ENCODE data around the gene PSMD12.
"Not testable (repeated sequence)": the region's sequence is repeated elsewhere in the genome, so short reads cannot be mapped to it uniquely, and the experiment has no call there.

Gene PSMD12

GRCh38 chr17:67312265-67312664, 54.1 kb downstream of the PSMD12 start:
- ATAC-seq: no peak
- Mint-ChIP-seq H3K4me3 (no peak overlapping the region), H3K27me3 (no peaks in the 10 kb centered on the region)

DNA sequence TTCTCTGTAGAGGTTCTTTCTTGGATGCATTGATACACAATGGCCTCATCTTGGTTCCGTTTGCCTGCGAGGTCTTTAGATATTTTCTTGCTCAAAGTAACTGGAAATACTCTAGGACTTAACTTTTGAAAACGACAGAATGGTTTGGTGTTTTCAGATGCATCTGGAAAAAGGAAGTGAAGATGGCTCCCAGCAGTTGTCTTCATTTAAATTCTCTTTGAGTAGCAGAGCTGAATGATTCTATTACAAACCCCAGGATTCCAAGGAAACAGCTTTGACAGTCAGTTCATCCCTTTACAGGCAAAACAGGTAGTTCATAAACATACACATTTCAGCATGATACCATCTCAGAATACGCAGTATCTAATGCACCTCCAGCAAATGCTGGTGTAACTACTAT, 54.8 kb downstream of the PSMD12 start:
- DNase-seq (no peak), ATAC-seq (no peak)
- H3K4me1 Mint-ChIP-seq: no peaks in the 10 kb centered on the region
- no peaks in the 10 kb centered on the region for H3K27me3 Mint-ChIP-seq
- H3K4me3 Mint-ChIP-seq: no peak overlapping the region
- no peak overlapping the region for H3K27ac Mint-ChIP-seq
- no peaks in the 10 kb centered on the region for H3K9me3 Mint-ChIP-seq

More at GRCh38 chr17:67312265-67312664, 54.1 kb downstream of the PSMD12 start:
- no peaks in the 10 kb centered on the region for H3K9me3 Mint-ChIP-seq
- H3K27ac Mint-ChIP-seq: no peak overlapping the region
- H3K4me1 Mint-ChIP-seq: no peaks in the 10 kb centered on the region
- DNase-seq: no peak

- H3K27me3 Mint-ChIP-seq: no peaks in the 10 kb centered on the region
Measured at GRCh38 chr17:67310406-67310805, 56.0 kb downstream of the PSMD12 start.

GRCh38 chr17:67305446-67306235, 60.7 kb downstream of the PSMD12 start:
- not testable (repeated sequence) for H3K27ac Mint-ChIP-seq, DNase-seq, H3K9me3 Mint-ChIP-seq, H3K27me3 Mint-ChIP-seq, H3K4me1 Mint-ChIP-seq, ATAC-seq, H3K4me3 Mint-ChIP-seq

More at GRCh38 chr17:67310406-67310805, 56.0 kb downstream of the PSMD12 start:
- Mint-ChIP-seq H3K27ac (no peak overlapping the region), H3K4me3 (no peak overlapping the region), H3K9me3 (no peaks in the 10 kb centered on the region), H3K4me1 (no peaks in the 10 kb centered on the region)
- DNase-seq: no peak
- ATAC-seq: no peak

- DNase-seq: no peak
- Mint-ChIP-seq H3K4me1 (peaks cover 7% of the 10 kb centered on the region), H3K27me3 (no peaks in the 10 kb centered on the region), H3K4me3 (no peak overlapping the region), H3K9me3 (no peaks in the 10 kb centered on the region), H3K27ac (peak overlapping the region in 1 of 2 donors; percentile 67)
- no peak for ATAC-seq
Measured at GRCh38 chr17:67297454-67297960, 68.9 kb downstream of the PSMD12 start.

GRCh38 chr17:67294451-67295199, 71.8 kb downstream of the PSMD12 start:
- no peak overlapping the region for H3K4me3 Mint-ChIP-seq
- DNase-seq: no peak
- no peaks in the 10 kb centered on the region for H3K27me3 Mint-ChIP-seq
- H3K27ac Mint-ChIP-seq: no peak overlapping the region
- peaks cover 7% of the 10 kb centered on the region for H3K4me1 Mint-ChIP-seq
- no peak for ATAC-seq
- H3K9me3 Mint-ChIP-seq: no peaks in the 10 kb centered on the region

GRCh38 chr17:67293251-67294203, 72.8 kb downstream of the PSMD12 start:
- Mint-ChIP-seq H3K27me3 (no peaks in the 10 kb centered on the region), H3K27ac (no peak overlapping the region), H3K4me3 (peak overlapping the region; percentile 12 to 49), H3K4me1 (peaks cover 7% of the 10 kb centered on the region), H3K9me3 (no peaks in the 10 kb centered on the region)
- peak; percentile 58 to 71 for DNase-seq
- peak; percentile 99 for ATAC-seq

- DNase-seq (no peak), ATAC-seq (no peak)
- Mint-ChIP-seq H3K27me3 (no peaks in the 10 kb centered on the region), H3K4me1 (peaks cover 7% of the 10 kb centered on the region), H3K4me3 (no peak overlapping the region), H3K9me3 (no peaks in the 10 kb centered on the region), H3K27ac (peak overlapping the region in 1 of 2 donors; percentile 61)
Measured at GRCh38 chr17:67290711-67291291, 75.6 kb downstream of the PSMD12 start.

DNA sequence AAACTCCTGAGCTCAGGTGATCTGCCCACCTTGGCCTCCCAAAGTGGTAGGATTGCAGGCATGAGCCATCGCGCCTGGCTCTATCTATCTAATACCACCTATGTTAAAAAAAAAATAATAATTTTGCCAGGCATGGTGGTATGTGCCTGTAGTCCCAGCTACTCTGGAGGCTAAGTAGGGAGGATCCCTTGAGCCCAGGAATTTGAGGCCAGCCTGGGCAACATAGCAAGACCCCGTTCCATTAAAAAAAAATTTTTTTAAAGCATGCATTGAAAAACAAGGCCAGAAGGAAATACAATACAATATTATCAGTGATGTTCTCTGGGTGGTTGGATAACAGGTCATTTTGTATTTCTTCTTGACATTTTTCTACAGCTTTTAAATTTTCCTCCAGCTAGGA, 76.1 kb downstream of the PSMD12 start:
- no peak overlapping the region for H3K4me3 Mint-ChIP-seq
- no peaks in the 10 kb centered on the region for H3K9me3 Mint-ChIP-seq
- DNase-seq: no peak
- ATAC-seq: no peak
- H3K27me3 Mint-ChIP-seq: no peaks in the 10 kb centered on the region
- peaks cover 7% of the 10 kb centered on the region for H3K4me1 Mint-ChIP-seq
- H3K27ac Mint-ChIP-seq: no peak overlapping the region

- no peaks in the 10 kb centered on the region for H3K27me3 Mint-ChIP-seq
- H3K9me3 Mint-ChIP-seq: no peaks in the 10 kb centered on the region
- H3K27ac Mint-ChIP-seq: no peak overlapping the region
- ATAC-seq: no peak
- no peak for DNase-seq
- H3K4me1 Mint-ChIP-seq: peaks cover 7% of the 10 kb centered on the region
- no peak overlapping the region for H3K4me3 Mint-ChIP-seq
Measured at GRCh38 chr17:67289181-67289876, 77.0 kb downstream of the PSMD12 start.
